Measurements from ENCODE around the gene SLC29A1.

The SLC29A1 gene

GRCh38 chr6:44237021-44237812, 13.8 kb downstream of the SLC29A1 start:
- peak in 2 of 3 experiments; percentile 42 to 46 for DNase-seq (ENCODE audit: low read depth in 3 of 3)

GRCh38 chr6:44237813-44238433, 14.5 kb downstream of the SLC29A1 start:
- peak; percentile 63 to 65 (median 64) for DNase-seq (ENCODE audit: low read depth in 3 of 3)

GRCh38 chr6:44238687-44239350, 15.4 kb downstream of the SLC29A1 start:
- no peak for DNase-seq (ENCODE audit: low read depth in 3 of 3)

- no peak for DNase-seq (ENCODE audit: low read depth in 3 of 3)
Observed at GRCh38 chr6:44243345-44243744, 19.9 kb downstream of the SLC29A1 start.

GRCh38 chr6:44245391-44245911, 22.1 kb downstream of the SLC29A1 start:
- no peak for DNase-seq (ENCODE audit: low read depth in 3 of 3)

GRCh38 chr6:44245912-44246662, 22.7 kb downstream of the SLC29A1 start:
- peak; percentile 72 to 86 (median 77) for DNase-seq (ENCODE audit: low read depth in 3 of 3)

- peak; percentile 78 to 97 (median 96) for DNase-seq (ENCODE audit: low read depth in 3 of 3)
Observed at GRCh38 chr6:44246663-44247337, 23.4 kb downstream of the SLC29A1 start, which contains the start of gene HSP90AB1. TSS of gene HSP90AB1 (plus strand) at chr6:44247101. CDS start at chr6:44248630, 1,529 bp downstream.

- DNase-seq (ENCODE audit: low read depth in 3 of 3): peak; percentile 79 to 87 (median 86)
Observed at GRCh38 chr6:44247338-44248302, 24.2 kb downstream of the SLC29A1 start.

GRCh38 chr6:44248579-44248978, 25.2 kb downstream of the SLC29A1 start:
- DNase-seq (ENCODE audit: low read depth in 3 of 3): no peak

GRCh38 chr6:44249082-44249748, 25.8 kb downstream of the SLC29A1 start:
- DNase-seq (ENCODE audit: low read depth in 3 of 3): no peak

- no peak for DNase-seq (ENCODE audit: low read depth in 3 of 3)
Observed at GRCh38 chr6:44250067-44250717, 26.8 kb downstream of the SLC29A1 start.

GRCh38 chr6:44250718-44251123, 27.3 kb downstream of the SLC29A1 start:
- DNase-seq (ENCODE audit: low read depth in 3 of 3): no peak

GRCh38 chr6:44251576-44252524, 28.5 kb downstream of the SLC29A1 start:
- no peak for DNase-seq (ENCODE audit: low read depth in 3 of 3)

GRCh38 chr6:44253307-44254101, 30.1 kb downstream of the SLC29A1 start:
- DNase-seq (ENCODE audit: low read depth in 3 of 3): no peak

GRCh38 chr6:44254191-44255104, 31.1 kb downstream of the SLC29A1 start:
- DNase-seq (ENCODE audit: low read depth in 3 of 3): no peak

All from stimulated activated CD4-positive, alpha-beta T cell treated with anti-CD3 and anti-CD28 coated beads, TNF-alpha, amount 100 ng/mL, for 4 hours (primary cell).